Mucosa of descending colon (tissue), 3 donors: ENCODE results near the gene KLF9. TPM values are rescaled to one million over a fixed set of nuclear protein-coding genes. Genes with fewer than 3 reads are reported as not detected.

Source experiments
- ATAC-seq: fragments of 200-7000 bp; cut with Tn5 transposase; one replicate; pipeline ENCODE4 v1.9.1; 2020; ENCODE audit warnings: mild to moderate bottlenecking, moderate library complexity
- DNase-seq, 3 donors: peaks; one replicate each; pipeline ENCODE4 v3.0.0-alpha.2; 2020
- H3K36me3 ChIP-seq: fragments of 200-600 bp; one replicate; pipeline ENCODE4 v1.8.0; 2021; ENCODE audit warnings: low read depth, mild to moderate bottlenecking
- H3K4me1 ChIP-seq: fragments of 200-600 bp; one replicate; pipeline ENCODE4 v1.8.0; 2021; ENCODE audit warnings: low read depth, mild to moderate bottlenecking
- H3K4me3 ChIP-seq: fragments of 200-600 bp; one replicate; pipeline ENCODE4 v1.8.0; 2021; ENCODE audit warnings: mild to moderate bottlenecking
- H3K9me3 ChIP-seq: fragments of 200-600 bp; one replicate; pipeline ENCODE4 v1.8.0; 2021; ENCODE audit warnings: mild to moderate bottlenecking
- CTCF ChIP-seq: fragments of 200-600 bp; IDR thresholded peaks from one replicate; pipeline ENCODE4 v1.8.0; 2022; ENCODE audit warnings: antibody characterized with exemption, mild to moderate bottlenecking
- intact Hi-C, 2 donors: fragments of 100-400 bp; cut with DNase I in 1 of 2; cut with micrococcal nuclease in 1 of 2; formaldehyde crosslinking; loops; one replicate each; pipeline versions ENCODE4 v1.11.0 to v1.11.1; 2022; cut with DNase I, micrococcal nuclease
- total RNA-seq, 3 donors: library from RNA; stranded (reverse); fragmentation: NEBNext Ultra II Directional in 2 of 3; extraction: Animal tissue kit (Norgen Biotek cat#: 25700) in 2 of 3; gene quantifications; one replicate each; pipeline versions ENCODE4 v1.2.1 to v1.2.4, GENCODE V29; 2021 to 2023
- donor health status: DM: no; HTN: no; CAD: no; lungs with moderate emphysema.
- donor health status: DM: no; HTN: no; CAD: no.
- donor health status: DM: no; HTN: yes; CAD: no.

The KLF9 gene
- total RNA-seq, 3 donors from 2014 or later, result 29.5 to 104 (median 45.4) TPM

GRCh38 chr9:70395652-70396051 lies 18.8 kb downstream of the KLF9 start:
- Histone ChIP-seq H3K9me3 (no peaks in the 10 kb centered on the region), H3K36me3 (no peaks in the 10 kb centered on the region), H3K4me3 (no peak overlapping the region), H3K4me1 (peaks cover 62% of the 10 kb centered on the region)
- DNase-seq (no peak), ATAC-seq (no peak)
- no peak for TF ChIP-seq CTCF
- intact Hi-C loops, result no loop called here

- H3K4me1 ChIP-seq, result peaks cover 38% of the 10 kb centered on the region
- no peaks in the 10 kb centered on the region for H3K9me3 ChIP-seq
- H3K36me3 ChIP-seq, result no peaks in the 10 kb centered on the region
- no peak overlapping the region for H3K4me3 ChIP-seq
- intact Hi-C loops, result no loop called here
- peak in 1 of 3 donors; percentile 46 for DNase-seq
- peak; percentile 86 for ATAC-seq
- no peak for TF ChIP-seq CTCF
Observed at GRCh38 chr9:70392850-70393249, 21.6 kb downstream of the KLF9 start.

- peak in 1 of 3 donors; percentile 23 for DNase-seq
- peak; percentile 61 for ATAC-seq
- Histone ChIP-seq H3K4me1 (peaks cover 31% of the 10 kb centered on the region), H3K9me3 (no peaks in the 10 kb centered on the region), H3K4me3 (no peak overlapping the region), H3K36me3 (no peaks in the 10 kb centered on the region)
- intact Hi-C loops, result no loop called here
- no peak for TF ChIP-seq CTCF
Observed at GRCh38 chr9:70392189-70392588, 22.3 kb downstream of the KLF9 start.

- Histone ChIP-seq H3K4me3 (no peak overlapping the region), H3K9me3 (no peaks in the 10 kb centered on the region), H3K4me1 (peaks cover 25% of the 10 kb centered on the region), H3K36me3 (no peaks in the 10 kb centered on the region)
- intact Hi-C loops, result no loop called here
- ATAC-seq (no peak), DNase-seq (no peak)
- no peak for TF ChIP-seq CTCF
Observed at GRCh38 chr9:70390933-70391341, 23.5 kb downstream of the KLF9 start.

GRCh38 chr9:70389621-70390266 lies 24.7 kb downstream of the KLF9 start:
- DNase-seq (no peak), ATAC-seq (no peak)
- TF ChIP-seq CTCF, result no peak
- Histone ChIP-seq H3K4me3 (no peak overlapping the region), H3K4me1 (peaks cover 25% of the 10 kb centered on the region), H3K9me3 (no peaks in the 10 kb centered on the region), H3K36me3 (no peaks in the 10 kb centered on the region)
- intact Hi-C loops, result no loop called here

GRCh38 chr9:70389188-70389587 lies 25.3 kb downstream of the KLF9 start:
- H3K9me3 ChIP-seq, result no peaks in the 10 kb centered on the region

More at GRCh38 chr9:70389188-70389587, 25.3 kb downstream of the KLF9 start:
- Histone ChIP-seq H3K4me1 (peaks cover 25% of the 10 kb centered on the region), H3K36me3 (no peaks in the 10 kb centered on the region), H3K4me3 (no peak overlapping the region)
- TF ChIP-seq CTCF, result no peak
- DNase-seq (no peak), ATAC-seq (no peak)
- intact Hi-C loops, result no loop called here
